GM15510 (cell line): ENCODE measurements around the gene CDC14A.

Experiments used
- POLR2A ChIP-seq: IDR thresholded peaks from 3 replicates; pipeline ENCODE4 v1.6.1; 2011; ENCODE audit warnings: borderline replicate concordance; ENCODE audit not compliant: insufficient read length; ENCODE audit errors: extremely low read depth

Gene CDC14A

DNA sequence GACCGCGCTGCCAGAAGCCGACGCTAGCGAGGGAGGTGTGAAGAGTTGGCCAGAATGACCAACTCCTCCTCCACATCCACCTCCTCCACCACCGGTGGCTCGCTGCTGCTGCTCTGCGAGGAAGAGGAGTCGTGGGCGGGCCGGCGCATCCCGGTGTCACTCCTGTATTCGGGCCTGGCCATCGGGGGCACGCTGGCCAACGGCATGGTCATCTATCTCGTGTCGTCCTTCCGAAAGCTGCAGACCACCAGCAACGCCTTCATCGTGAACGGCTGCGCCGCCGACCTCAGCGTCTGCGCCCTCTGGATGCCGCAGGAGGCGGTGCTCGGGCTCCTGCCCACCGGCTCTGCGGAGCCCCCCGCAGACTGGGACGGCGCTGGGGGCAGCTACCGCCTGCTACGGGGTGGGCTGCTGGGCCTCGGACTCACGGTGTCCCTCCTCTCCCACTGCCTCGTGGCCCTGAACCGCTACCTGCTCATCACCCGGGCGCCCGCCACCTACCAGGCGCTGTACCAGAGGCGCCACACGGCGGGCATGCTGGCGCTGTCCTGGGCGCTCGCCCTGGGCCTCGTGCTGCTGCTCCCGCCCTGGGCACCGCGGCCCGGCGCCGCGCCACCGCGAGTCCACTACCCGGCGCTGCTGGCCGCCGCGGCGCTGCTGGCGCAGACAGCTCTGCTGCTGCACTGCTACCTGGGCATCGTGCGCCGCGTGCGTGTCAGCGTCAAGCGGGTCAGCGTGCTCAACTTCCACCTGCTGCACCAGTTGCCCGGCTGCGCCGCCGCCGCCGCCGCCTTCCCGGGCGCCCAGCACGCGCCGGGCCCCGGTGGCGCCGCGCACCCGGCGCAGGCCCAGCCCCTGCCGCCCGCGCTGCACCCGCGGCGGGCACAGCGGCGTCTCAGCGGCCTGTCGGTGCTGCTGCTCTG lies 186.9 kb downstream of the CDC14A start:
- no peak for TF ChIP-seq POLR2A

DNA sequence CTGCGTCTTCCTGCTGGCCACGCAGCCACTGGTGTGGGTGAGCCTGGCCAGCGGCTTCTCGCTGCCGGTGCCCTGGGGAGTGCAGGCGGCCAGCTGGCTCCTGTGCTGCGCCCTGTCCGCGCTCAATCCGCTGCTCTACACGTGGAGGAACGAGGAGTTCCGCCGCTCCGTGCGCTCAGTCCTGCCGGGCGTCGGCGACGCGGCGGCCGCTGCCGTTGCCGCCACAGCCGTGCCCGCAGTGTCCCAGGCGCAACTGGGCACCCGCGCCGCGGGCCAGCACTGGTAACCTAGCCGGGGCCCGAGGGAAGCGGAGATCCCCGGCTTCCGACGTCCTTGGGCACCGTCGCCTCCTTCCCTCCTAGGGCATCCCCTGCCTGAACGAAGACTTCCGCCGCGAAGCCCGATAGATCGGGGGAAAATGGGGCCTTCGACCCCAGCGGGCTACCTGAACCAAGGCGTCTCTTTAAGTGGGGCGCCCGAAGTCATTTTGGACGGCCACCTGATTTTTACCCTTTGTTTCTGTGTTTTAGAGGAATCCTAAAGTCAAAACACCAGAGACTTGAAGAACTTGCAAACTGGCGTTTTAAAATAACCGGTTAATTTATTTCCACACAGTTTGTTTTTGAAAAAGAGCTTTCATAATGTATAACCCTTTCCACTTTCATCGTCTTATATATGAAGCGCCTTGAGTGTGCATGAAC lies 187.7 kb downstream of the CDC14A start:
- TF ChIP-seq POLR2A: no peak

DNA sequence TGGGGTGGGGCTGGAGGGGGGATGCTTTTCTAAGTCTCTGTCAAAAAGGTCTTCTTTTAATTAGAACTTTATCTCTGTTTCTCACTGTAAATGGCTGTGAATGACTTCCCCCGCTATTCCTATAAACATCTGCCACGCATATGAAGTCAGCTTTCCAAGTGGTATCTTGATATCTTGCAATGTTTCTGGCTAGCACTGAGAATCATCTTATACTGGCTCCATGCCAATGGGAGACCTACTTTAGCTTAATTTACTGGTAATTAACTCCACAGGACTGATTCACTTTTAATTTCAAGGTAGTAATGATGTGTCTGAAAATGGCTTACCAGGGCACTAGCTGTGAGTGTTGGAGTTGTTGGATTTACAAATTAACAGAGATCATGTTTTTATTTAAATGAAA lies 190.0 kb downstream of the CDC14A start:
- TF ChIP-seq POLR2A: no peak

DNA sequence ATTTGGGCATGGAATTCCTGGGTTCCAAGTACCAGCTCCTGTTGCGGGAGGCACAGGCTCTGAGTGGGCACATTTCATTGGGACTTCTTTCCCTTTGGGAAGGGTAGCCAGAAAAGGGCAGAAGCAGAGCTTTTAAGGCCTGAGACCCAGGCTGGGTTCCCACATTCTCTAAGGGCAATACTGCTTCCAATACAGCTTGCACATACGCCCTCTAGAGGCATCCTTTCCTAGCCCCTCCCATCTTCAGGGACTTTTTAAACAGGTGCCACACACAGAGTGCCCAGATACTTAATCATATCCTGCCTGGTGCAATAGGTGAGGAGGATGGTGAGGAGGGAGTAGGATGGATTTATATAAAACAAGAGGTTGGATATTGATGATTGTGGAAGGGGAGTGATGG lies 191.3 kb downstream of the CDC14A start:
- TF ChIP-seq POLR2A: no peak

DNA sequence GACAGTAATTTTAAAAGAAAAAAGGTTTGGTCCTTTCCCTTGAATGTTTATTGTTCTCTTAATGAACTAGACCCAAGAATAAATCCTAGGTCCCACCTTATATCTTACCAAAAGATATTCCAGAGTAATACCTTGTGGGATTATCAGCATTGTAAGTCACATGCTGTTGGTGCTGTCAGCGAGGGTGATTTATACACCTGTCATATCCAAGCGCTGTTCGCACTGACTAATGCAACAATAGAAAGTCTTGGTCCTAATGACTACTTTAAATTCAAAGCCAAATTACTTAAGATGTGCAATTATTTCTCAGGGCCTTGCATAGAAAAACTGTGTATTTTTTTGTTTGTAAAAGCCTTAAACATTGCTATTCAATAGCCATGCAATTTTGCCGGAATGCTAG lies 192.5 kb downstream of the CDC14A start:
- TF ChIP-seq POLR2A: no peak

DNA sequence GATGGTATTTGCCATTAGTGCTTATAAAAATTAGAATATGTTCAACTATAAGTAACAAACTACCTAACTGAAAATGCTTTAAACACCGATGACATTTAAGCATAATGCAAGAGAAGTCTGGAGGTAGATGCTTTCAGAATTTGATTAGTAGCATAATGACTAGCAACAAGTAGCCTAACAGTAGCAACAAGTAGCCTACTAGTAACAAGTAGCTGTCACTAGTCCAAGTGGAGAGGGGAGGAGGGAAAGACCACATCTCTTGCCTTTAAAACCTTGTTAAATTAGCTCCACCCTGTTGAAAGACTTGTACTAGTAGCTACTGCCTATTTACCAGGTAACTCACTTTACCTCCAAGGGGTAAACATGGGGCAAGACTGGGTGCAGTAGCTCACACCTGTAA lies 193.5 kb downstream of the CDC14A start:
- TF ChIP-seq POLR2A: no peak

DNA sequence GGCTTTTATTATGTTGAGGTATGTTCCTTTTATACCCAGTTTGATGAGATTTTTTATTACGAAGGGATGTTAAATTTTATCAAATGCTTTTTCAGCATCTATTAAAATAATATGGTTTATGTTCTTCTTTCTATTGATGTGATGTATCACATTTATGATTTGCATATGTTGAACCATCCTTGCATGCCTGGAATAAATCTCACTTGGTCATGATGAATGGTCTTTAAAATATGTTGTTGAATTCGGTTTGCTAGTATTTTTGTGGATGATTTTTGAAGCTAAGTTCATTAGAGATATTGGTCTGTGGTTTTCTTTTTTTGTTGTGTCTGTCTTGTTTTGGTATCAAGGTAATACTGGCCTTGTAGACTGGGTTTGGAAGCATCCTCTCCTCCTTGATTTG lies 199.7 kb downstream of the CDC14A start:
- TF ChIP-seq POLR2A: no peak

DNA sequence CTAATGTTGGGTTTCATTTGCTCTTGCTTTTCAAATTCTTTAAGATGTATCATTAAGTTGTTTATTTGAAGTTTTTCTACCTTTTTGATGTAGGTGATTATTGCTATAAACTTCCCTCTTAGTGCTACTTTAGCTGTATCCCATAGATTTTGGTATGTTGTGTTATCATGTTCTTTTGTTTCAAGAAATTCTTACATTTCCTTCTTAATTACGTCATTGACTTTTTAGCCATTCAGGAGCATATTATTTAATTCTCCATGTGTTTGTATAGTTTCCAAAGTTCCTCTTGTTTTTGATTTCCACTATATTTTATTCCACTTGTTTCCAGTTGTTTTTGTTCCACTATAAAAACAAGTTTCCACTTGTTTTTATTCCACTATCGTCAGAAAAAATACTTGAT lies 200.6 kb downstream of the CDC14A start:
- no peak for TF ChIP-seq POLR2A

DNA sequence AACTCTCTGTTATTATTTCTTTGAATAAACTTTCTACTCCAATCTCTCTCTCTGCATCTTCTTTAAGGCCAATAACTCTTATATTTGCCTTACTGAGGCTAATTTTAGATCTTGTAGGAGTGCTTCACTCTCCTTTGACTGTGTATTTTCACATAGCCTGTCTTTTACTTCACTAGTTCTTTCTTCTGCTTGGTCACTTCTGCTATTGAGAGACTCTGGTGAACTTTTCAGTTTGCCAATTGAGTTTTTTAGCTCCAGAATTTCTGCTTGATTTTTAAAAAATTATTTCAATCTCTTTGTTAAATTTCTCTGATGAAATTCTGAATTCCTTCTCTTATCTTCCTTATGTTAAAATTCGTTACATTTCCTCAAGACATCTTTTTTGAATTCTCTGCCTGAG lies 203.9 kb downstream of the CDC14A start:
- no peak for TF ChIP-seq POLR2A

DNA sequence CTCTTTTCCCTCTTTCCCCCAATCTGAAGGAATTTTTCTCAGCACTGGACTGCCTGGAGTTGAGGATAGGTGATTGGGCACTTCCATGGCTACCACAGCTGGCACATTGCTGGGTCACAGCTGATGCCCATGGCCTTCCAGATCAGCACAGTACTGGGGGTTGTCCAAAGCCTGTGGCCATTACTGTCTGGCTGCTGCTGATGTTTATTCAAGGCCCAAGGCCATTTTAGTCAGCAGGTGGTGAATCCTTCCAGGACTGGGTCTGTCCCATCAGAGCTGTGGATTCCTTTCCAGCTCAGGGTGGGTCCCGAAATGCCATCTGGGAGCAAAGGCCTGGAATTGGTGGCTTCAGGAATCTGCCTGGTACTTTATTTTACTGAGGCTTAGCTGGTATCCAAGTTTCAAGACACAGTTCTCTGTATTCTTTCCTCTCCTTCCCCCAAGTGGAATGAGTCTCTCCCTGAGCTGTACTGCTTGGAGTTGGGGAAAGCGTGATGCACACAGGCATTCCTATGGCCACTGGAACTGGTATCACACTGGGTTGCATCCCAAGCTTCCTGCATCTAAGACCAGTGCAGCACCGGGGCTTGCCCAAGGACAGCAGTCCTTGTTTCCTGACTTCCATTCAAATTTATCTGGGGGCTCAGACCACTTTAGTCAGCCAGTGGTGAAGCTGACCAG lies 204.8 kb downstream of the CDC14A start:
- TF ChIP-seq POLR2A: no peak

DNA sequence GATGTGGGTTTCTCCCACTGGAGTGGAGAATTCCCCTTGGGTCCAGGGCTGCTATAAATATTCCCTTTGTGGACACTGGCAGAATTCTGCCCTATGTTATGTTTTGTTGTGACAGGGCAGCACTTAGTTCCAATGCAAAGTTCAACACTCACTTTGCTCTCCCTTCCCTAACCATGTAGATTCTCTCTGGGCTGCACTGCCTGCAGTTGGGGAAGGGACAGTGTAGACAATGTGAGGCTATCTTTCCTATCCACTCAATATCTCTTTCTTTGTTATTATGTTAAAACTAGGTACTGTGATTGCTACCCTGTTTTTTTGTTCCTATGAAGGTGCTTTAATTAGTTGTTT lies 205.3 kb downstream of the CDC14A start:
- TF ChIP-seq POLR2A: no peak

DNA sequence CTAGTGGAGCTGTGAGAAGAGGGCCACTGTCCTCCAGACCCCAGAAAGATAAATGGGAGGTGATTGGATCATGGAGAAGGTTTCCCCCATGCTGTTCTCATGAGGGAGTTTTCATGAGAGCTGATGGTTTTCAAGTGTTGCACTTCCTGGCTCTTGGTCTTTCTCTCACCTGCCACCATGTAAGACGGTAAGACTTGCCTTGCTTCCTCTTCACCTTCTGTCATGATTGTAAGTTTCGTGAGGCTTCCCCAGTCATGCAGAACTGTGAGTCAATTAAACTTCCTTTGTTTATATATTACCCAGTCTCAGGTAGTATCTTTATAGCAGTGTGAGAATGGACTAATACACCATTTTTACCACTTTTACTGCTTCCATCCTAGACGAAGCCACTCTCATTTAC lies 213.2 kb downstream of the CDC14A start:
- no peak for TF ChIP-seq POLR2A

DNA sequence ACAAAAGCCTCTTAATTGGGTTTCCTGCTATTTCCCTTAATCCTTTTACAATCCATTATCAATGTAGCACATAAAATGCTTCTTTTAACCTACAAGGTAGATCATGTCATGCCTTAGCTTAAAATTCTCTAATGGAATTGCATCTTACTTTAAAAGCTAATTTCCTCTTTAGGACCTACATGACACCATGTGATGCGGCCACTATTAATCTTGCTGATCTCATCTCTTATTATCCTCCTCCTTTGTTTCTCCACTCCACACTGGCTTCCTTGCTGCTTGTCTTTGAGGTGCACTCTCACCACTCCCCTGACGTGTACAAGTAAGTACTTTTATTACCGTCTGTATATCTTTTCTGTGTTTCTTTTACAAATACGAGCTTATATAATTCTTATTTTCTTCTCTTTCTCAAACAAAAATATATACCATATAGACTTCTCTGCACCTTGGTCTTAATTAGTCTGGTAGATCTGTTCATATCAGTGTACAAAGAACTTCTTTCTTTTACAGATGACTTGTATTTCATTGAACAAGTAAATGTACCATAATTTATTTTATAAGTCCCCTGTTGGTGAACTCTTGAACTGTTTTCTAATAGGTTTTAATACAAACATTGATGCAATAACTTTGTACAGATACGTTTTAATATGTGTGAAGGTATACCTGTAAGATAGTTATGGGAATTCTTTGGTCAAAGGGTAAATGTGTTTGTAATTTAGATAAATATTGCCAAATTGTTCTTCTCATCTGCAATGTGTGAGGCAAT lies 213.8 kb downstream of the CDC14A start:
- TF ChIP-seq POLR2A: no peak

DNA sequence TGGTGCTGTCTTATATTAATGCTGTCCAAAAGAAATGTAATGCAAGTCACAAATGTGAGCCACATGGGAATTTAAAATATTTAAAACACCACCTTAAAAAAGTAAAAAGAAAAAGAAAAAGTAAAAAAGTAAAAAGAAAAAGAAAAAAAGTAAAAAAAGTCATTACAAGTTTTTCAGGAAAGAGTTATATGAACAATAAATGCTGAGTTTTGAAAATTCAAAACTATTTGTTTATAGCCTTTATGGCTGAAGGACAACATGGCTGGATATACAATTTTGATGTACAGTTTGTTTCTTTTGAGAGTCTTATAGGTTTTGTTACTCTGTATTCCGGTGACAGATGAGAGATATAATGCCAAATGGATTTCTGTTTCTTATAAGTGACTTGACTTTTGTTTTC lies 214.8 kb downstream of the CDC14A start:
- TF ChIP-seq POLR2A: no peak
